HepG2 (cell line): Measurements from ENCODE around the gene PPCDC. TPM values are rescaled to one million over a fixed set of nuclear protein-coding genes. Genes with fewer than 3 reads are reported as not detected.

Experiments used
- ARHGAP35 ChIP-seq: sonication (generic); formaldehyde crosslinking; IDR thresholded peaks from 2 replicates; pipeline ENCODE4 v1.9.0; 2022; ENCODE audit warnings: mild to moderate bottlenecking, inconsistent platforms, moderate library complexity, missing genetic modification reagents, borderline replicate concordance
- CENPBD1 ChIP-seq: sonication (generic); formaldehyde crosslinking; IDR thresholded peaks from 2 replicates; pipeline ENCODE4 v1.8.0; 2022; ENCODE audit warnings: missing genetic modification reagents, low read depth, mild to moderate bottlenecking, borderline replicate concordance
- FOXA3 ChIP-seq: IDR thresholded peaks from 2 replicates; pipeline ENCODE4 v1.6.1; 2016; ENCODE audit warnings: missing genetic modification reagents, missing compliant biosample characterization
- FOXP4 ChIP-seq: sonication (generic); formaldehyde crosslinking; IDR thresholded peaks from 2 replicates; pipeline ENCODE4 v1.4.0; 2020; ENCODE audit warnings: missing genetic modification reagents
- JARID2 ChIP-seq: sonication (generic); formaldehyde crosslinking; IDR thresholded peaks from 2 replicates; pipeline ENCODE4 v1.8.1; 2023; ENCODE audit warnings: missing genetic modification reagents, inconsistent platforms; ENCODE audit not compliant: insufficient replicate concordance
- MAFK ChIP-seq, 2 experiments: IDR thresholded peaks in 1 of 2; conservative IDR thresholded peaks in 1 of 2; 2 replicates each; pipeline ENCODE4 v1.6.1; 2011; ENCODE audit warnings: improper control_type of control experiment in 2 of 2, low read length in 2 of 2
- MLXIP ChIP-seq: sonication (generic); formaldehyde crosslinking; IDR thresholded peaks from 2 replicates; pipeline ENCODE4 v1.9.0; 2021; ENCODE audit warnings: missing genetic modification reagents, borderline replicate concordance
- NCOA1 ChIP-seq: sonication (generic); formaldehyde crosslinking; IDR thresholded peaks from 2 replicates; pipeline ENCODE4 v1.9.0; 2021; ENCODE audit warnings: missing genetic modification reagents
- PITX1 ChIP-seq: sonication (generic); formaldehyde crosslinking; IDR thresholded peaks from 2 replicates; pipeline ENCODE4 v1.5.1; 2020; ENCODE audit warnings: mild to moderate bottlenecking, missing genetic modification reagents
- POLR2A ChIP-seq, 2 experiments: IDR thresholded peaks; 2 replicates each; pipeline ENCODE4 v1.6.1; 2011; ENCODE audit warnings: low read depth in 2 of 2, low read length in 2 of 2, mild to moderate bottlenecking in 1 of 2, moderate library complexity in 1 of 2; ENCODE audit not compliant: insufficient read depth in 1 of 2
- SPEN ChIP-seq: sonication (generic); formaldehyde crosslinking; IDR thresholded peaks from 2 replicates; pipeline ENCODE4 v1.5.1; 2020; ENCODE audit warnings: low read depth, mild to moderate bottlenecking, missing genetic modification reagents
- ZBTB7B ChIP-seq: sonication (generic); formaldehyde crosslinking; IDR thresholded peaks from 2 replicates; pipeline ENCODE4 v1.4.0; 2020; ENCODE audit warnings: missing genetic modification reagents
- ZNF20 ChIP-seq: sonication (generic); formaldehyde crosslinking; IDR thresholded peaks from 2 replicates; pipeline ENCODE4 v1.4.0; 2020; ENCODE audit warnings: mild to moderate bottlenecking, moderate library complexity, missing genetic modification reagents
- ZNF224 ChIP-seq: sonication (generic); formaldehyde crosslinking; IDR thresholded peaks from 2 replicates; pipeline ENCODE4 v1.5.0; 2020; ENCODE audit warnings: mild to moderate bottlenecking, missing genetic modification reagents
- ZNF234 ChIP-seq: sonication (generic); formaldehyde crosslinking; conservative IDR thresholded peaks from 2 replicates; pipeline ENCODE4 v1.5.1; 2020; ENCODE audit warnings: mild to moderate bottlenecking, missing genetic modification reagents
- ZNF567 ChIP-seq: sonication (generic); formaldehyde crosslinking; IDR thresholded peaks from 2 replicates; pipeline ENCODE4 v1.8.1; 2023; ENCODE audit warnings: mild to moderate bottlenecking, missing genetic modification reagents, borderline replicate concordance
- ZNF614 ChIP-seq: IDR thresholded peaks from 2 replicates; pipeline ENCODE4 v1.6.1; 2018; ENCODE audit warnings: missing biosample characterization, missing genetic modification reagents, inconsistent platforms, borderline replicate concordance
- ZNF891 ChIP-seq: sonication (generic); formaldehyde crosslinking; IDR thresholded peaks from 2 replicates; pipeline ENCODE4 v1.5.0; 2020; ENCODE audit warnings: mild to moderate bottlenecking, missing genetic modification reagents
- polyA plus RNA-seq, 8 experiments: library from polyadenylated mRNA; depleted of rRNA in 3 of 8; stranded (reverse) in 7 of 8; unstranded in 1 of 8; fragments of >200 nt; fragmentation: Illumina TruSeq in 4 of 8; extraction: Trizol in 4 of 8; gene quantifications; 2 replicates each; pipeline versions ENCODE4 v1.2.1 to v1.2.3, GENCODE V29; 2011 to 2016; ENCODE audit warnings: low read depth in 4 of 8, missing spikeins in 1 of 8, mixed read lengths in 1 of 8; ENCODE audit not compliant: insufficient read depth in 1 of 8
- total RNA-seq, 5 experiments: library from RNA; depleted of rRNA; stranded (reverse); fragments of >200 nt; fragmentation: Illumina TruSeq; extraction: Trizol; gene quantifications; 2 replicates each; pipeline ENCODE4 v1.2.3, GENCODE V29; 2016; ENCODE audit warnings: low read depth in 1 of 5
- TF ChIP-seq, protein P1 (sequence below): sonication (generic); formaldehyde crosslinking; IDR thresholded peaks from 2 replicates; pipeline ENCODE4 v1.4.0; 2020; ENCODE audit warnings: low read depth, mild to moderate bottlenecking, missing genetic modification reagents
- TF ChIP-seq, protein P2 (sequence below): sonication (generic); formaldehyde crosslinking; IDR thresholded peaks from 2 replicates; pipeline ENCODE4 v1.5.1; 2020; ENCODE audit warnings: mild to moderate bottlenecking, missing genetic modification reagents

PPCDC gene
- total and polyA plus RNA-seq, 2 of the 13 experiments (the other 11 are each of a cell fraction or from before 2014, with no cell fraction given): 12.3 to 12.8 TPM

DNA sequence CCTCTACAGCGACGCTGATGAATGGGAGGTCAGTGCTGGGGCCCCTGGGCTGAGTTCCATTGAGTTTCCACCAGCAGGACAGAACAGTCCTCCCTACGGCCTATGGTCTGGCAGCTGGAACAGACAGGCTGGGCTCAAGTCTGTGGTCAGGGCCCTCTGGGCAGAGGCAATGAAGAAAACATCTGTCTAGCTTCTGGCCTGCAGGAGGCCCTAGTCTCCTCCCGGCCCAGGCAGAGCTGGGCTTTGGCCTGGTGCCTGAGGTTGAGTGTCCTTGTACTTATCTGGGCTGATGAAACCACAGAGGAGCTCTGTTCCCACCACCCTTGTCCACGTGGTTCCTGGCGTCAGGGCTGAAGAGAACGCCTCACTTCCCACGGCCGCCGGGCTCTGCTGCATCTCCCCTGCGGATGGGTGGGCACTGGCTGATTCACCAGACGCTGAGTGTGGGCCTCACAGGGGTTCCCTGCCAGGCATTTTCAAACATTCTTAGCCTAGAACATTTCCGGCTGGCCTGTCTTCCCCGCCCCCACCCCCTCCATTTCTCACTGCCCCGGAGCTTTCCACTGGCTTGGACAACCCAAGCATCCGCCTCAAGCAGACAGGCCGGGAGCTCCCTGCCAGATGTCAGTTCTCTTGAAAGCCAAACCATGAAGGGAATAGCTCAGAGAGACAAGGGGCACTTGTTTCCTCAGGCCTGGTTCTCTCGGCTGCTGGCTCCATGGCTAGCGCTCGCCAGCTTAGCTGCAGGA, 20.3 kb downstream of the PPCDC start (continued):
- TF ChIP-seq, protein P1, sequence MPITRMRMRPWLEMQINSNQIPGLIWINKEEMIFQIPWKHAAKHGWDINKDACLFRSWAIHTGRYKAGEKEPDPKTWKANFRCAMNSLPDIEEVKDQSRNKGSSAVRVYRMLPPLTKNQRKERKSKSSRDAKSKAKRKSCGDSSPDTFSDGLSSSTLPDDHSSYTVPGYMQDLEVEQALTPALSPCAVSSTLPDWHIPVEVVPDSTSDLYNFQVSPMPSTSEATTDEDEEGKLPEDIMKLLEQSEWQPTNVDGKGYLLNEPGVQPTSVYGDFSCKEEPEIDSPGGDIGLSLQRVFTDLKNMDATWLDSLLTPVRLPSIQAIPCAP (CRISPR knock-in tag): no peak
- TF ChIP-seq ZNF614 (CRISPR knock-in tag): no peak
- TF ChIP-seq PITX1: peak; percentile 62; the same call in 1 of the 2 replicates
- TF ChIP-seq MLXIP: no peak
- TF ChIP-seq ZNF891 (CRISPR knock-in tag): no peak; the same call in none of the 2 replicates
- 0 out of 2 replicates have a peak, but pooled peaks have one; percentile 62 for TF ChIP-seq ZNF224 (CRISPR knock-in tag)
- TF ChIP-seq ZNF567 (CRISPR knock-in tag): no peak
- TF ChIP-seq, protein P2, sequence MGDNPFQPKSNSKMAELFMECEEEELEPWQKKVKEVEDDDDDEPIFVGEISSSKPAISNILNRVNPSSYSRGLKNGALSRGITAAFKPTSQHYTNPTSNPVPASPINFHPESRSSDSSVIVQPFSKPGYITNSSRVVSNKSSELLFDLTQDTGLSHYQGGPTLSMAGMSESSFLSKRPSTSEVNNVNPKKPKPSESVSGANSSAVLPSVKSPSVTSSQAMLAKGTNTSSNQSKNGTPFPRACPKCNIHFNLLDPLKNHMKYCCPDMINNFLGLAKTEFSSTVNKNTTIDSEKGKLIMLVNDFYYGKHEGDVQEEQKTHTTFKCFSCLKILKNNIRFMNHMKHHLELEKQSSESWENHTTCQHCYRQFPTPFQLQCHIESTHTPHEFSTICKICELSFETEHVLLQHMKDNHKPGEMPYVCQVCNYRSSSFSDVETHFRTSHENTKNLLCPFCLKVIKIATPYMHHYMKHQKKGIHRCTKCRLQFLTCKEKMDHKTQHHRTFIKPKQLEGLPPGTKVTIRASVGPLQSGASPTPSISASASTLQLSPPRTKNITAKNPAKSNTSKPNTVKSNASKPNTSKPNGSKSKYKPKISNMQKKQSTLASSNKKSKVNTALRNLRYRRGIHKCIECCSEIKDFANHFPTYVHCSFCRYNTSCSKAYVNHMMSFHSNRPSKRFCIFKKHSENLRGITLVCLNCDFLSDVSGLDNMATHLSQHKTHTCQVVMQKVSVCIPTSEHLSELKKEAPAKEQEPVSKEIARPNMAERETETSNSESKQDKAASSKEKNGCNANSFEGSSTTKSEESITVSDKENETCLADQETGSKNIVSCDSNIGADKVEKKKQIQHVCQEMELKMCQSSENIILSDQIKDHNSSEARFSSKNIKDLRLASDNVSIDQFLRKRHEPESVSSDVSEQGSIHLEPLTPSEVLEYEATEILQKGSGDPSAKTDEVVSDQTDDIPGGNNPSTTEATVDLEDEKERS (CRISPR knock-in tag): peak; percentile 71; the same call in 1 of the 2 replicates
- no peak for TF ChIP-seq ZNF20
- no peak; the same call in 1 of the 2 replicates for TF ChIP-seq ZBTB7B (CRISPR knock-in tag)
- peak; percentile 76 for TF ChIP-seq FOXA3
- TF ChIP-seq CENPBD1 (CRISPR knock-in tag): no peak
- no peak for TF ChIP-seq MAFK (conservative IDR thresholded peaks at IDR 0.05 in 1 of 2, IDR thresholded peaks at IDR 0.05 in 1 of 2; ENCODE audit: low read length in 2 of 2)
- no peak for TF ChIP-seq JARID2 (CRISPR knock-in tag)
- no peak for TF ChIP-seq ZNF234
- TF ChIP-seq FOXP4: peak; percentile 58; the same call in 1 of the 2 replicates
- TF ChIP-seq ARHGAP35: no peak
- peak; percentile 83; the same call in 1 of the 2 replicates for TF ChIP-seq SPEN (CRISPR knock-in tag)
- TF ChIP-seq POLR2A (IDR thresholded peaks at IDR 0.05; ENCODE audit: insufficient read depth in 1 of 2, low read depth in 2 of 2, low read length in 2 of 2): peak; percentile 46 to 57; a peak in 3 of 4 replicates
- no peak for TF ChIP-seq NCOA1 (CRISPR knock-in tag)
